HepG2 (cell line): Measurements from ENCODE around the gene NID1. TPM values are rescaled to one million over a fixed set of nuclear protein-coding genes. Genes with fewer than 3 reads are reported as not detected.

Source experiments
- FOSL1 ChIP-seq: sonication (generic); formaldehyde crosslinking; IDR thresholded peaks from 2 replicates; pipeline ENCODE4 v1.9.0; 2021; ENCODE audit warnings: missing genetic modification reagents, borderline replicate concordance
- GABPA ChIP-seq, 2 experiments: IDR thresholded peaks; 2 replicates each; pipeline ENCODE4 v1.6.1; 2011 to 2016; ENCODE audit warnings: low read depth in 2 of 2, low read length in 1 of 2, missing biosample characterization in 1 of 2, missing genetic modification characterization in 1 of 2
- HOMEZ ChIP-seq: IDR thresholded peaks from 2 replicates; pipeline ENCODE4 v1.6.1; 2016; ENCODE audit warnings: low read depth
- KDM2A ChIP-seq: sonication (generic); formaldehyde crosslinking; IDR thresholded peaks from 2 replicates; pipeline ENCODE4 v1.4.0; 2020; ENCODE audit warnings: low read depth, missing genetic modification reagents, borderline replicate concordance
- MIXL1 ChIP-seq: IDR thresholded peaks from 2 replicates; pipeline ENCODE4 v1.6.1; 2016
- NAIF1 ChIP-seq: sonication (generic); formaldehyde crosslinking; IDR thresholded peaks from 2 replicates; pipeline ENCODE4 v1.5.0; 2020; ENCODE audit warnings: mild to moderate bottlenecking, missing genetic modification reagents, borderline replicate concordance
- NFKBIZ ChIP-seq: IDR thresholded peaks from 2 replicates; pipeline ENCODE4 v1.6.1; 2018; ENCODE audit warnings: missing genetic modification reagents, missing compliant biosample characterization
- SAFB2 ChIP-seq: sonication (generic); formaldehyde crosslinking; IDR thresholded peaks from 2 replicates; pipeline ENCODE4 v1.5.1; 2020; ENCODE audit warnings: missing genetic modification reagents, low read depth, mild to moderate bottlenecking, borderline replicate concordance
- SYNCRIP ChIP-seq: fragments of 200-400 bp; formaldehyde crosslinking; IDR thresholded peaks from 2 replicates; pipeline ENCODE4 v1.6.1; 2018; ENCODE audit warnings: mild to moderate bottlenecking, low read depth, low read length; ENCODE audit not compliant: insufficient read depth
- ZBTB20 ChIP-seq: sonication (generic); formaldehyde crosslinking; IDR thresholded peaks from 2 replicates; pipeline ENCODE4 v1.8.1; 2023; ENCODE audit warnings: missing genetic modification reagents, low read depth, mild to moderate bottlenecking, borderline replicate concordance
- ZNF142 ChIP-seq: sonication (generic); formaldehyde crosslinking; IDR thresholded peaks from 2 replicates; pipeline ENCODE4 v1.4.0; 2020; ENCODE audit warnings: missing genetic modification reagents
- ZNF253 ChIP-seq: sonication (generic); formaldehyde crosslinking; IDR thresholded peaks from 2 replicates; pipeline ENCODE4 v1.8.0; 2022; ENCODE audit warnings: mild to moderate bottlenecking, missing genetic modification reagents, borderline replicate concordance
- ZNF3 ChIP-seq: IDR thresholded peaks from 2 replicates; pipeline ENCODE4 v1.7.0; 2017; ENCODE audit warnings: inconsistent platforms
- ZNF558 ChIP-seq: sonication (generic); formaldehyde crosslinking; IDR thresholded peaks from 2 replicates; pipeline ENCODE4 v1.9.0; 2022; ENCODE audit warnings: mild to moderate bottlenecking, missing genetic modification reagents, borderline replicate concordance
- ZNF704 ChIP-seq: sonication (generic); formaldehyde crosslinking; IDR thresholded peaks from 2 replicates; pipeline ENCODE4 v1.8.1; 2023; ENCODE audit warnings: mild to moderate bottlenecking, inconsistent platforms, moderate library complexity, missing genetic modification reagents, borderline replicate concordance
- polyA plus RNA-seq, 8 experiments: library from polyadenylated mRNA; depleted of rRNA in 3 of 8; stranded (reverse) in 7 of 8; unstranded in 1 of 8; fragments of >200 nt; fragmentation: Illumina TruSeq in 4 of 8; extraction: Trizol in 4 of 8; gene quantifications; 2 replicates each; pipeline versions ENCODE4 v1.2.1 to v1.2.3, GENCODE V29; 2011 to 2016; ENCODE audit warnings: low read depth in 4 of 8, missing spikeins in 1 of 8, mixed read lengths in 1 of 8; ENCODE audit not compliant: insufficient read depth in 1 of 8
- total RNA-seq, 5 experiments: library from RNA; depleted of rRNA; stranded (reverse); fragments of >200 nt; fragmentation: Illumina TruSeq; extraction: Trizol; gene quantifications; 2 replicates each; pipeline ENCODE4 v1.2.3, GENCODE V29; 2016; ENCODE audit warnings: low read depth in 1 of 5
- TF ChIP-seq, protein P1 (sequence below): sonication (generic); formaldehyde crosslinking; IDR thresholded peaks from 2 replicates; pipeline ENCODE4 v1.8.1; 2023; ENCODE audit warnings: missing genetic modification reagents, mild to moderate bottlenecking, borderline replicate concordance

NID1 gene
- total and polyA plus RNA-seq, 2 of the 13 experiments (the other 11 are each of a cell fraction or from before 2014, with no cell fraction given), result 50.2 to 56.1 TPM

DNA sequence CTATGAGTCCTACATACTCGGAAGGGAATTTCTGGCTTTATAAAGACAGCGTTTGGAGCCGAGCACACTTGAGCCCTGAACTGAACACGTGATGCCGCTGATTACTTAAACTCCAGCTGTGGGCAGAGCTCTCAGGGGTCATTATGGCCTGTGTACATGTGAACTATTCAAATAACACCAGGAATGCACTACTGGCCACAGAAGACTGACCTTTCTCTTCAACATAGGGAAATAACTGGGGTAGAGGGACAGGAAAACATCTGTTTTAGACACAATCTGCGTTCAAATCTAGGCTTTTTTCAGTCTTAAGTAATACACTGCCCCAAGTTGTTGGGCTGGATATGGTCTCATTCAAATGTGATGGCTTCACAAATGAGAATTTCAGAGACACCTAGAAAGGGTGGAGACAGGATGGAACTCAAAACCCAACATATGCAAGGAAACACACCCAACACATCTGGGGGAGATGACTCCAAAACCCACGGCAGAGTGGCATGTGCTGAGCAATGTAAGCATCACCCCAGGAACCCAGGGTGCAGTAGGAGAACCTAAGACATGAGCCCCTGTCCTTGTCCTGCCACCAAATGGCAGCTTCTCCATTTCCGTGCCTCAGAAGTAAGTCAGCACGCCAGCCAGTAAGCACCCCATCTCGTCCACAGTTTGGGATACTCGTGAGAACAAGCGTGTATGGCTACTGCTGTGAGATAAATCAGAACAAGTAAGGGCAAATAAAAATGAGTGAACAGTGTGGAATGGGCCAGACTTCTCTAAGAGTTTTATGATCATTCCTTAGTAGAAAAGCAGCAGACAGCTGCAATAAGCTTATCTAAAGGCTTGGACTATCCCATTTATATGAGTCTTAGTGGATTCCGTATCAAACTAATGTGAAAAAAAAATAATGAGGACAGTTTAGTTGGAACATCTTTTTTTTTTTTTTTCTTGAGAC is 24.9 kb downstream of the NID1 start (continued):
- TF ChIP-seq ZBTB20 (CRISPR knock-in tag) (peak; percentile 58; the same call in 1 of the 2 replicates), ZNF558 (CRISPR knock-in tag) (no peak), ZNF253 (CRISPR knock-in tag) (no peak), FOSL1 (CRISPR knock-in tag) (peak; percentile 36; the same call in 1 of the 2 replicates), MIXL1 (peak; percentile 92), HOMEZ (CRISPR knock-in tag) (peak; percentile 66; the same call in 1 of the 2 replicates), ZNF142 (CRISPR knock-in tag) (no peak), NFKBIZ (CRISPR knock-in tag) (0 out of 2 replicates have a peak, but pooled peaks have one; percentile 74), SAFB2 (CRISPR knock-in tag) (no peak; the same call in 1 of the 2 replicates), SYNCRIP (no peak), NAIF1 (CRISPR knock-in tag) (no peak), ZNF3 (CRISPR knock-in tag) (no peak; the same call in 1 of the 2 replicates), GABPA (IDR thresholded peaks at IDR 0.05; ENCODE audit: low read depth, low read length) (no peak), GABPA (CRISPR knock-in tag; IDR thresholded peaks at IDR 0.05; ENCODE audit: low read depth) (peak; percentile 50; the same call in 1 of the 2 replicates), ZNF704 (CRISPR knock-in tag) (no peak), KDM2A (peak; percentile 38; the same call in 1 of the 2 replicates)
- TF ChIP-seq, protein P1, sequence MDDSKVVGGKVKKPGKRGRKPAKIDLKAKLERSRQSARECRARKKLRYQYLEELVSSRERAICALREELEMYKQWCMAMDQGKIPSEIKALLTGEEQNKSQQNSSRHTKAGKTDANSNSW (CRISPR knock-in tag), result no peak
